ENCODE data around the gene SORCS2. TPM values are rescaled to one million over a fixed set of nuclear protein-coding genes. Genes with fewer than 3 reads are reported as not detected.

Gene SORCS2
- polyA plus RNA-seq, 1 donor from 2014 or later: not detected

DNA sequence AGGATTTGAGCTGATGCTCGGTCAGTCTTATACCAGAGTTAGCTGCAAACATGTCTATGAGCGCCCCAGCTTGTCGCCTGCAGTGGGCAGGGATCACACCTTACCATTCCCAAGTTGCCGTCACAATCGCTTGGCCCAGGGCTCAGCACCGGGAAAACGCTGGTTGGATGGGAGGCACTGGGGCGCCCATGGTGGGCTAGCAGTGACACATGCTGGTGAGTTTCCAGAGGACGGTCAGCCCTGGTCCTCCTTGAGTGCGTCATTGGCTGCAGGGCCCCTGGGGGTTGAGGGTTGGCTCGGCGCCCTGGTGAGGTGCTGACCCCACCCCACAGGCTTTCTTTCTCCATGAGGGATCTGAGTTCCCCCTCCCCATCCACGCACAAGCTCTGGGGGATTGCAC, 50.4 kb downstream of the SORCS2 start:
- H3K27ac Mint-ChIP-seq: no peak overlapping the region
- H3K9me3 Mint-ChIP-seq: no peaks in the 10 kb centered on the region

DNA sequence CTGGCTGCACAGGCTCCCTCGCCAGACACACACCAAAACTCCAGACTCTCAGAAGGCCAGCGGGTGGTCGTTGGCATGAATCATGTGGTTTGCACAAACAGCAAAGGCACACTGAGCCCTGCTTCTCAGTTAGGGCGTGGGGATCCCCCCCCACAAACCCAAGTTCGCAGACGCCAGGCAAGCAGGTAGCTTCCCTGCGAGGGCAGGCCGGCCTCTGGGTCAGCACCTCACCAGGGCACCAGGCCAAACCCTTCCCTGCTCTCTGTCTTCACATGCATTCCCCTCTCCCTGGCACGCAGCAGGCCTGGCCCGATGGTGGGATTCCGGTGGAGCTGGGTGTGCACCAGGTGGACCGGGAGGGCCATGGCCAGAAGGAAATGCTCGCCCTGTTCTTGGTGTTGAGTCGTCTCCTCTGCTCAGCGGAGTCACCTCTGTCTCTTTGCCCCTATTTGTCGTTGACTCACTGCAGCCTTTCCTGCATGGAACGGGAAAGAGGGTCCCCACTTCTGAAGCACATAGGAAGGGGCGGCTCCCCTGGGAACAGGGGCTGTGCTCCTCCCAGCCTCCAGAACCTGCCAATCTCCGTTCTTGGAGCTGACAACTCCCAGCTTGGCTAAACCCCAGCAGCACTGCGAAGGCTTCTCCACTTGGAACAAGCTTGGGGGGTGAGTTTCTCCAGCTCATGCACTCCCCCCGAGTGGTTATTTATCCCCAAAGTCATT, 51.4 kb downstream of the SORCS2 start:
- H3K27ac Mint-ChIP-seq: no peak overlapping the region
- H3K27me3 Mint-ChIP-seq: peaks cover 5% of the 10 kb centered on the region
- peaks cover 0 to 2% (median 0%) of the 10 kb centered on the region in 3 donors for H3K9me3 Mint-ChIP-seq
- H3K36me3 Mint-ChIP-seq: peaks cover 2% of the 10 kb centered on the region
- no peak overlapping the region for H3K4me3 Mint-ChIP-seq
- H3K4me1 Mint-ChIP-seq: no peaks in the 10 kb centered on the region

More for the DNA sequence above, 50.4 kb downstream of the SORCS2 start:
- H3K4me3 Mint-ChIP-seq: no peak overlapping the region
- peaks cover 5% of the 10 kb centered on the region for H3K27me3 Mint-ChIP-seq
- H3K4me1 Mint-ChIP-seq: no peaks in the 10 kb centered on the region
- peaks cover 2% of the 10 kb centered on the region for H3K36me3 Mint-ChIP-seq

DNA sequence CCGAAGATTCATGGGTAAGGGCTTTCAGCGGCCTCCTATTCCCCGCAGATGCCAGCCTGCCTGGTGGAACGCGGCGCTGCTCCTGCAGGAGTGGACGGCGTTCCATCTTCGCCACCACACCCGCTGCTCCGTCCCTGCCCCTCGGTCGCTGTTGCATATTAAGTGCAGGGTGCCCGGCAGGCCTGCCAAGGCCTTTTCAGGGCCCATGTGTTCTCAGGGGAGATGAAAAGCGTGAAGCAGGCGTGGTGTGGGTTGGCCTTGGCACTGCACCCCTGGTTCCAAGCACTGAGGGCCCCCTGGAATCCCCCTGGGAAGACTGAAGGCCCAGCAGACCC, 52.0 kb downstream of the SORCS2 start:
- Mint-ChIP-seq H3K4me3 (no peak overlapping the region), H3K4me1 (no peaks in the 10 kb centered on the region), H3K27me3 (peaks cover 5% of the 10 kb centered on the region), H3K36me3 (peaks cover 2% of the 10 kb centered on the region), H3K27ac (no peak overlapping the region), H3K9me3 (peaks cover 0 to 5% (median 2%) of the 10 kb centered on the region in 3 donors)

DNA sequence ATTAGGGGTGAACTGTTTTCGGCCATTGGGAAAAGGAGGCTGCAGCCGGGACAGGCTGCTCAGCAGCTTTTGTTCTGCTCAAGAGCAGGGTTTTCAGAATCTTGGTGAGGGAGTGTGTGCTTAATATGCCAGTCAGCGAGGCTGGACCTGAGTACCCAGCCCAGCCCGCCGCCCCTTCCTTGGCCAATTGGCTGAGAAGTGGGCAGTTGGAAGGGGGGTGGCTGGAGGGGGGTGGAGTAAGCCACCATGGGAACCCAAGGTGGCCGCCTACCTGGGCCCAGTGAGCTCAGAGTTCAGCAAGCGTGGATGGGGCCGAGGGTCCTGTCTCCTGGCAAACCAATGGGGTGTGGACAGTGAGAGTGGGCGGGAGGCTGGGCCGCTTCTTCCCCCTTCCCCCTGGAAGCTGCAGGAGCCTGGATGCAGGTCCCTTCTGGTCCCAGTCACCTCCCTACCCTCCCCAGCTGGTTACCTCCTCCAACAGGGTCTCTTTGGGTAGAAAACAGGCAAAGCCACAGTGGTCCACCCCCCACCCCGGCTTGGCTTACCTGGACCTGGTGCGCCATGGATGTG, 52.5 kb downstream of the SORCS2 start:
- peaks cover 2% of the 10 kb centered on the region for H3K36me3 Mint-ChIP-seq
- no peaks in the 10 kb centered on the region for H3K4me1 Mint-ChIP-seq
- H3K9me3 Mint-ChIP-seq: peaks cover 0 to 5% (median 2%) of the 10 kb centered on the region in 3 donors
- peaks cover 3% of the 10 kb centered on the region for H3K27me3 Mint-ChIP-seq
- H3K4me3 Mint-ChIP-seq: no peak overlapping the region
- no peak overlapping the region for H3K27ac Mint-ChIP-seq

DNA sequence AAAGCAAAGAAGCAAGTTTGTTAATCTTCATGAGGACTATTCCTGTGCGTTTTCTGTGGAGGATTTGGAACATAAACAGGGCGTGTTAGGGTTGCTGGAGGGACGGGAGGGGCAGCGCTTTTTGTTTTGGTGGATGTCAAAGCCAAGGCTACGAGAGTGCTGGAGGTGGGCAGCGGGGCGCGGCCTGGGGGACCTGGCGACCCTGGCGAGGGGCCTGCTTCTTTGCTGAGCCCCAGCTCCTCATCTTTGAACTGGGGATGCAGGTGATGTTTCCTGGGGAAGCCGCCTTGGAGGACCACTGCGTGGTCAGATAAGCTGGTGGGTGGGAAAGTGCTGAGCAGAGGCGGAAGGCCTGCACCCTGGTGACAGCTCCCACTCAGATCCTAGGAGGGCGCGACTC, 55.2 kb downstream of the SORCS2 start:
- Mint-ChIP-seq H3K4me1 (no peaks in the 10 kb centered on the region), H3K36me3 (peaks cover under 1% of the 10 kb centered on the region), H3K27me3 (peaks cover 1% of the 10 kb centered on the region), H3K9me3 (peaks cover 0 to 5% (median 4%) of the 10 kb centered on the region in 3 donors), H3K4me3 (no peak overlapping the region), H3K27ac (no peak overlapping the region)

DNA sequence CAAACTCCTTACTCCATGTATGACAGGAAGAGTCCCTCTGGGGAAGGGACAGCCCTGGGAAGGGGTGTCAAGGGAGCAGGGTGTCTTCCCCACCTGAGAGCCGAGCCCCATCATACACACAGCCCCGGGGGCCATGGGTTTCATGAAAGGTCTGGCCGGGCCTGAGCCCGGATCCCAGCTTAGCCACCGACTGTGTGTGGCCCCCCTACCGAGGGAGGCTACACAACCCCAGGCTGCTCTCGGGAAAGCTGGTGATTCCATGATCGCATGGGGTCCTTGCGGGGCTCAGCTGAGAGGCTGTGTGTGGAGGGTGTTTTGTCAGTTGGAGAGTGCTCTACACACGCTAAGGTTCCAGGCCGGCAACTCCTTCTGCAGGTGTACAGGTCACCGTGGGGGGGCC, 55.6 kb downstream of the SORCS2 start:
- peaks cover 1% of the 10 kb centered on the region for H3K27me3 Mint-ChIP-seq

DNA sequence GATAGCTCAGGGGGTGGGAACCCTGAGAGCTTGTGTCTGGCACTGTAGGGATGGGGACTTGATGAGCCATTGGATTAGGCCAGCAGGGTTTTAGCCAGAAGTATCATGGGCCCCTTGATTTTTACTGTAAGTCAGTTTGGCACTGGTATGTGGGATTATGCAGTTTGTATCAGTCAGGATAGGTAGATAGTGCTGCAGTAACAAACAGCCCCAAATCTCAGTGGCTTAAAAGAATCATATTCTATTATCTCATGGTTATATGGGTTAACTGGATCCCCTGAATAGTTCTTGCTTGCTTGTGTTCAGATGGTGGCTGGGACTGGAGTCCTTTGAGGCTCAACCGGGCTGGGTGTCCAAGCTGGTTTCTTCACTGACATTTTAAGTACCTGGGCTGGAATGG, 56.5 kb downstream of the SORCS2 start:
- Mint-ChIP-seq H3K4me3 (no peak overlapping the region), H3K36me3 (no peaks in the 10 kb centered on the region), H3K9me3 (peaks cover 0 to 5% (median 4%) of the 10 kb centered on the region in 3 donors), H3K4me1 (no peaks in the 10 kb centered on the region), H3K27me3 (peaks cover 1% of the 10 kb centered on the region), H3K27ac (no peak overlapping the region)

More for the DNA sequence above, 55.6 kb downstream of the SORCS2 start:
- Mint-ChIP-seq H3K4me3 (no peak overlapping the region), H3K36me3 (no peaks in the 10 kb centered on the region), H3K27ac (no peak overlapping the region), H3K4me1 (no peaks in the 10 kb centered on the region), H3K9me3 (peaks cover 0 to 5% (median 4%) of the 10 kb centered on the region in 3 donors)

DNA sequence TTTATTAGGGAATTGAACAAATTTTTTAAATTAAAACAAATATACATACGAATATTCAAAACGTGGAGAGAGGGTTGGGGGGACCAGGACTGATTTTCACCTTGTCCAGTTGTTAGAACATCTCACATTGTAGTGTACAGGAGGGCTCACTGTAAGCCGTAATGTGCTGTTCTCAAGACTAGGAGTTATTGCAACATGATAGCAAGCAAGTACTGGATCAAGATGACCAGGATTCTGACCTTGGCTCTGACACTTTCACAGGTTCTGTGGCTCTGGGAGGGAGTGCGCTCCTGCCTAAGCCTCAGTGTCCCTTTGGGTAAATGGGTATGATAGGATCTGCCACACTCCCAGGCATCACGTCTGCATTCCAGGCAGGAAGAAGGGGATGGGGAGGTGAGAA, 59.0 kb downstream of the SORCS2 start:
- H3K36me3 Mint-ChIP-seq: no peaks in the 10 kb centered on the region
- peaks cover 0 to 5% (median 4%) of the 10 kb centered on the region in 3 donors for H3K9me3 Mint-ChIP-seq
- no peak overlapping the region for H3K4me3 Mint-ChIP-seq
- H3K27ac Mint-ChIP-seq: no peak overlapping the region
- peaks cover 1% of the 10 kb centered on the region for H3K27me3 Mint-ChIP-seq
- H3K4me1 Mint-ChIP-seq: peaks cover 0 to 3% (median 0%) of the 10 kb centered on the region in 3 donors

DNA sequence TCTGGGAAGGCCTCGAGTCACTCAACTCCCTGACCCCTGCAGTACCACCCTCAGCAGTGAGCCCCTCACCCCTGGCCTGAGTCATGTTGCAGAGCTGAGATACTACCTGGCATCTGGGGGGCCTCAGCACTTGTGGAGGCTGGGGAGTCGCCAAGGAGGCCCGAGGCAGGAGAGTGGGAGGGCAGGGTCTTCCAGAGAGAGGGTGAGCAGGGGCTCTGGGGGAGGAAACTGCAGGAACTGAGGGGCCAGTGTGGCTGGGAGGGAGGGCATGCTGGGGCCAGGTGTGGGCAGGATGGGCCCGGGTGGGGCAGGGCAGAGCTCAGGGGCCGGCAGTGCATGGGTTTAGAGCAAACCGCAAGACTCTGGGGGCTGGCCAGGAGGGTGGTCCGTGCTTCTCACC, 59.7 kb downstream of the SORCS2 start:
- H3K27ac Mint-ChIP-seq: no peak overlapping the region
- H3K4me3 Mint-ChIP-seq: no peak overlapping the region
- peaks cover 5% of the 10 kb centered on the region for H3K27me3 Mint-ChIP-seq
- no peaks in the 10 kb centered on the region for H3K36me3 Mint-ChIP-seq
- H3K4me1 Mint-ChIP-seq: peaks cover 0 to 3% (median 0%) of the 10 kb centered on the region in 3 donors
- peaks cover 0 to 5% (median 5%) of the 10 kb centered on the region in 3 donors for H3K9me3 Mint-ChIP-seq

DNA sequence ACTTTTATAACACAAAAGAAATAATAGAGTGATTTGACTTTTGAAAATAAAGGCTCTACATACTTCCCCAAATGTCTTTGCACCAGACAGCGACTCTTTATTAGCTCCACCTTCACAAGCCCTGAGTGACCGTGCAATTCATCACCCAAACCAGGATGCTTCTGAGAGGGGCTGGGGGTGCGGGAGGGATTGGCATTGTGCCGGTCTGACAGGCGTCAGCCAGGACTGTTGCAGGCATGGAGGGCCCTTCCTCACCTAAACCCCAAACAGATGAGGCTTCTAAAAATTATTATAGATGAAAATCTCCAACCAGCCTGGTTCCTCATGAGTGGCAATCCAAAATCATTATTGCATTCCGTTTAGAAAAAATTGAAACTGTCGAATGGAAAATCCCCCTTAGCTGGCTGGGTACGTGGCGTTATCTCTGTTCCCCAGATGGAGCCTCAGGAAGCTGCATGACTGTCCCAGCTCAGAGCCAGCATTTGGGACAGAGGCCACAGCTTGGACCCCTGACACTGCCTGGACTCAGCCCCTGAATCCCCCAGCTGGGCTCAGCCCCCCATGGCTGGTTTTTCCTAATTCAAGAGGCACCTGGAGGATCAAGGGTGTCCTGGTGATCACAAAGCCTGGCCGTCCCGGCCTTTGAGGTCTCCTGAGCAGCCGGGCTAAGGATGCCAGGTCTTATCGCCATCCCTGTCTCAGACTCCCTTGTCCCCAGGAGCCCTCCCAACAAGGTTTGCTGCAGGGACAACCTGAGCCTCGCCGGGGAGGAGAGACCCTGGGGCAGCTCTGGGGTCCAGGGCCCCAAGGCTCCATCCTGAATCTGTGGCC, 60.4 kb downstream of the SORCS2 start:
- Mint-ChIP-seq H3K4me3 (no peak overlapping the region), H3K27me3 (peaks cover 5% of the 10 kb centered on the region), H3K36me3 (no peaks in the 10 kb centered on the region), H3K9me3 (peaks cover 0 to 6% (median 5%) of the 10 kb centered on the region in 3 donors), H3K27ac (no peak overlapping the region), H3K4me1 (peaks cover 0 to 3% (median 0%) of the 10 kb centered on the region in 3 donors)

DNA sequence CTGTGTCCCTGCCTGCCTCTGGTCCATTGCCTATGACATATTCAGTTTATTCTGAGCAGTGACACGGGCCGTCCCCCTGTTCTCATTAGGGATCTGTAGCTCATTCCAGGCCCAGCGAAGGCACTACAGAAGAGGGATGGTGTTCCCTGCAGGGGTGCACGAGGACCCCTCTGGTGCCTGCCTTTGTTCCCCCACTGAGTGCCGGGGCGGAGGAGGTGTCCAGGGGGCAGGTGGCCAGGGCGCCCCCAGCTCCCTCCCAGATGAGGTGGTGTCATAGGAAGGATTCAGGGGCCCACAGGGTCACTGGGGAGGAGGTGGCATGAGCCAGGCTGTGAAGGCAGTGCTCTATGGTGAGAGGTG, 61.0 kb downstream of the SORCS2 start:
- no peak overlapping the region for H3K27ac Mint-ChIP-seq
- no peaks in the 10 kb centered on the region for H3K36me3 Mint-ChIP-seq
- H3K4me3 Mint-ChIP-seq: no peak overlapping the region
- H3K4me1 Mint-ChIP-seq: peaks cover 0 to 3% (median 0%) of the 10 kb centered on the region in 3 donors
- H3K9me3 Mint-ChIP-seq: peaks cover 0 to 5% (median 5%) of the 10 kb centered on the region in 3 donors
- peaks cover 7% of the 10 kb centered on the region for H3K27me3 Mint-ChIP-seq

DNA sequence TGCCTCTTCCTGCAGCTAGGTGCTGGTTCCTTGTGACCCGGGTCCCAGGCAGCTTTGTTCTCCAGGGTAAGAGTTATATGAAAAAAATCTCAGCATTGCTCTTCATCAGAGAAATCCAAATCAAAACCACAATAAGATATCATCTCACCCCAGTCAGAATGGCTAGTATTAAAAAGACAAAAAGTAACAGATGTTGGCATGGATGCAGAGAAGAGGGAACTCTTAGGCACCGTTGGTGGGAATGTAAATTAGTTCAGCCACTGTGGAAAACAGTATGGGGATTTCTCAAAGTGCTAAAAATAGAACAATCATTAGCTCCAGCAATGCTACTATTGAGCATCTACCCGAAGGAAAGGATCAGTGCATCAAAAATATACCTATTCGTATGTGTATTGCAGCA, 61.5 kb downstream of the SORCS2 start:
- H3K27me3 Mint-ChIP-seq: peaks cover 8% of the 10 kb centered on the region
- no peak overlapping the region for H3K4me3 Mint-ChIP-seq
- no peak overlapping the region for H3K27ac Mint-ChIP-seq
- H3K9me3 Mint-ChIP-seq: peaks cover 0 to 4% (median 3%) of the 10 kb centered on the region in 3 donors
- H3K36me3 Mint-ChIP-seq: no peaks in the 10 kb centered on the region
- peaks cover 0 to 3% (median 0%) of the 10 kb centered on the region in 3 donors for H3K4me1 Mint-ChIP-seq

DNA sequence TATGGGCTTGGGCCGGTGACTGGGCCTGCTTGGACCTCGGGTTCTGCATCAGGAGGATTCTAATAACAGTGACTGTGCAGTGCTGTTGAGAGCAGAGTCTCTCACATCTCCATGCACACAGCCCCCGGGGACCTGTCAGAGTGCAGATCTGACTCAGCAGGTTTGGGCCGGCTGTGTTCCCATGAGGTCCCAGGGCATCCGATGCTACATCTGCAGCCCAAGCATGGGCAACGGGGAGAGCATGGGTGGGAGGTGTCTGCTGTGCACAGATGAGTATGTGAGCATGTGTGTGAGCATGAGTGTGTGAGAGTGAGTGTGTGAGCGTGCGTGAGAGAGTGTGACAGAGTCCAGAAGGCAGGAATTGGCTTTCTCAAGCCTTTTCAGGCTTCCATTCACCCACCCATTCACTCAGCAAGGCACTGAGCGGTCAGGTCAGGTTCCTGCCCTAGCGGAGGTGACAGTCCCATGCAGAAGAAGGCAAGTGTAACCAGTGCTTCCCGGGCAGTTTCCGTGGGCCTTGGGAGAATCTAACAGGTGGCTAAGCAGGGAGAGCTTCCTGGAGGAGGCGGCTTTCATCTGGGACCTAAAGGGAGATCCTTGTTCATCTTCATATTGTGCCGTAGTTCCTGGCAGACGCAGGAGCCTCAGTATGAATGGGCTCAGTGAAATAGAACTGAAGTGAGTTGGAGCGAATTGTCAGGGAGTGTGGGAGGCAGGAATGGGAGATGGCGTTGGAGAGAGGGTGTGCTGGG, 62.6 kb downstream of the SORCS2 start:
- H3K4me3 Mint-ChIP-seq: peak overlapping the region in 1 of 4 donors; percentile 61
- peaks cover 0 to 6% (median 0%) of the 10 kb centered on the region in 3 donors for H3K9me3 Mint-ChIP-seq
- H3K4me1 Mint-ChIP-seq: peaks cover 0 to 3% (median 0%) of the 10 kb centered on the region in 3 donors
- peaks cover 8% of the 10 kb centered on the region for H3K27me3 Mint-ChIP-seq
- no peaks in the 10 kb centered on the region for H3K36me3 Mint-ChIP-seq
- no peak overlapping the region for H3K27ac Mint-ChIP-seq

DNA sequence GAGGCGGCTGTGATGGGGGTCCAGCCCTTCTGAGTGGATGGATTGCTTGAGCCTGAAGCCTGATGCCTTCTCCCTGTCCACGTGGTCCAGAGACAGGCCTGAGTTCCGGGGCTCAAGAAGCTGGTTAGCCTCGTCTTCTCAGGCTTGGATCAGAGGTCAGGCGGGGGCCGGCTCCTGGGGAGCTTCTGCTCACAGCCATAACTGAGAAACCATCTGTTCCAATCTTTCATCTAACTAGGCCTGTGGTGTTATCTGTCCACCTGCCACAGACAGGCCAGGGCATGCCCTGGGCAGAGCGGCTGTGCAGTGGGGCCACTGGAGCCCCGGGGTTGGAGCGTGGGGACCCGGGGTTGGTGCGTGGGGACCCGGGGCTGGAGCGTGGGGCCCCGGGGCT, 63.1 kb downstream of the SORCS2 start:
- H3K27ac Mint-ChIP-seq: no peak overlapping the region
- no peak overlapping the region for H3K4me3 Mint-ChIP-seq
- H3K4me1 Mint-ChIP-seq: peaks cover 0 to 3% (median 0%) of the 10 kb centered on the region in 3 donors
- H3K9me3 Mint-ChIP-seq: peaks cover 0 to 6% (median 0%) of the 10 kb centered on the region in 3 donors
- no peaks in the 10 kb centered on the region for H3K36me3 Mint-ChIP-seq
- peaks cover 8% of the 10 kb centered on the region for H3K27me3 Mint-ChIP-seq

DNA sequence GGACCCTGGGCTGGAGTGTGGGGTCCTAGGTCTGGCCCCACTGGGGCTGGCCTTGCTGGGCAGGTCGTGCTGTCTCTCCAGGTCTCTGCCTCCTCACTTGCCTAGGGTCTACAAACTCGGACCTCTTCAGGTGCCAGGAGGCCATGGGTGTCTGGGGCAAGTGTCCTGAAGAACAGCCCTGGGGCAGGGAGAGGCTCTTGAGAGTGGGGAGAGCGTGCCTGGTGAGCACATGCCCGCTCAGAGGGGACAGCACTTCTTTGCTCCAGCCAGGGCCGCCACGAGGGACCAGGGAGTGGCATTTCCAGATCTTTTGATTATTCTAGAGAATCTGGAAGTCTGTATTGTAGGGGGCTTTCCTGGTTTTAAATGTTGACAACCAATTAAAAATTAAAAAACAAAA, 63.7 kb downstream of the SORCS2 start:
- H3K36me3 Mint-ChIP-seq: no peaks in the 10 kb centered on the region
- no peak overlapping the region for H3K27ac Mint-ChIP-seq
- no peak overlapping the region for H3K4me3 Mint-ChIP-seq
- H3K27me3 Mint-ChIP-seq: peaks cover 10% of the 10 kb centered on the region
- H3K9me3 Mint-ChIP-seq: peaks cover 0 to 6% (median 0%) of the 10 kb centered on the region in 3 donors
- peaks cover 0 to 3% (median 0%) of the 10 kb centered on the region in 3 donors for H3K4me1 Mint-ChIP-seq
